OCI-LY3 (cell line): ENCODE results near the gene PLD3.
"Not testable (repeated sequence)": the region's sequence is repeated elsewhere in the genome, so short reads cannot be mapped to it uniquely, and the experiment has no call there.

Experiments used
- CTCF ChIP-seq: fragments of 200-600, 300-600 bp; sonication (generic); IDR thresholded peaks from 2 replicates; pipeline ENCODE4 v1.5.1; 2014; ENCODE audit warnings: antibody characterized with exemption, low read length, low read depth
- EZH2phosphoT487 ChIP-seq: fragments of 200-600 bp; shearing (Covaris generic); IDR thresholded peaks from 2 replicates; pipeline ENCODE4 v1.6.1; 2018; ENCODE audit warnings: antibody characterized with exemption, mixed run types, low read depth

- not testable (repeated sequence) for TF ChIP-seq CTCF, EZH2phosphoT487
These were observed 15.4 kb upstream of the PLD3 start for GRCh38 chr19:40333083-40333482.
